CD14-positive monocyte (primary cell): ENCODE measurements around the gene BRD8. TPM values are rescaled to one million over a fixed set of nuclear protein-coding genes. Genes with fewer than 3 reads are reported as not detected.

Source experiments
- DNase-seq, 3 donors: peaks; one replicate each; pipeline ENCODE4 v3.0.0-alpha.2; 2011 to 2022
- H2AFZ ChIP-seq: 2 replicates; pipeline ENCODE4 v1.6.0; 2012; ENCODE audit warnings: mild to moderate bottlenecking, low read depth, low read length, inconsistent platforms; ENCODE audit not compliant: insufficient read depth, poor library complexity, severe bottlenecking
- H3K27ac ChIP-seq, 2 donors: 1 replicate in 1 of 2; 2 replicates in 1 of 2; pipeline ENCODE4 v1.5.1; 2012 to 2013; ENCODE audit warnings: low read length in 2 of 2, control low read depth in 1 of 2, inconsistent platforms in 1 of 2, low read depth in 1 of 2, mild to moderate bottlenecking in 1 of 2
- H3K27me3 ChIP-seq, 2 donors: one replicate each; pipeline versions ENCODE4 v1.6.0 to v1.6.1; 2011 to 2013; ENCODE audit warnings: low read length in 2 of 2; ENCODE audit not compliant: control insufficient read depth in 2 of 2, insufficient read depth in 2 of 2
- H3K36me3 ChIP-seq, 2 donors: replicated peaks in 1 of 2; 1 replicate in 1 of 2; 2 replicates in 1 of 2; pipeline versions ENCODE4 v1.5.1 to v1.6.1; 2012 to 2013; ENCODE audit warnings: low read length in 2 of 2, control low read depth in 1 of 2, inconsistent platforms in 1 of 2, mild to moderate bottlenecking in 1 of 2; ENCODE audit not compliant: insufficient read depth in 2 of 2, control insufficient read depth in 1 of 2
- H3K4me1 ChIP-seq, 2 donors: 1 replicate in 1 of 2; 2 replicates in 1 of 2; pipeline versions ENCODE4 v1.5.1 to v1.6.1; 2012 to 2013; ENCODE audit warnings: low read length in 2 of 2, control low read depth in 1 of 2, inconsistent platforms in 1 of 2, mild to moderate bottlenecking in 1 of 2, moderate library complexity in 1 of 2; ENCODE audit not compliant: insufficient read depth in 2 of 2, control insufficient read depth in 1 of 2
- H3K4me2 ChIP-seq: replicated peaks from 2 replicates; pipeline ENCODE3; 2012; ENCODE audit warnings: low read length, moderate library complexity, mild to moderate bottlenecking; ENCODE audit not compliant: poor library complexity, severe bottlenecking; ENCODE audit errors: extremely low read depth
- H3K4me3 ChIP-seq, 3 experiments: fragments of 200-600 bp in 1 of 3; sonication (generic) in 1 of 3; replicated peaks in 1 of 3; 1 replicate in 2 of 3; 2 replicates in 1 of 3; pipeline ENCODE4 v1.5.1; 2011 to 2013; ENCODE audit warnings: low read length in 3 of 3, mild to moderate bottlenecking in 3 of 3, control low read depth in 2 of 3, low read depth in 2 of 3, inconsistent platforms in 1 of 3, moderate library complexity in 1 of 3
- H3K79me2 ChIP-seq: 2 replicates; pipeline ENCODE4 v1.6.0; 2012; ENCODE audit warnings: mild to moderate bottlenecking, control low read depth, inconsistent platforms, low read length, moderate library complexity; ENCODE audit not compliant: insufficient read depth
- H3K9ac ChIP-seq: 2 replicates; pipeline ENCODE4 v1.6.0; 2017; ENCODE audit warnings: low read length, mild to moderate bottlenecking; ENCODE audit not compliant: insufficient read depth, poor library complexity, severe bottlenecking
- H3K9me3 ChIP-seq, 2 donors: replicated peaks in 1 of 2; 1 replicate in 1 of 2; 2 replicates in 1 of 2; pipeline versions ENCODE4 v1.5.1 to v1.6.1; 2012 to 2013; ENCODE audit warnings: low read length in 2 of 2, control low read depth in 1 of 2; ENCODE audit not compliant: control insufficient read depth in 1 of 2, insufficient read depth in 1 of 2
- H4K20me1 ChIP-seq: 2 replicates; pipeline ENCODE4 v1.6.0; 2012; ENCODE audit warnings: mild to moderate bottlenecking, low read length, control low read depth, moderate library complexity; ENCODE audit not compliant: insufficient read depth
- H3K27ac Mint-ChIP-seq, 7 donors: one replicate each; pipeline ENCODE4 v1.8.0; 2020; ENCODE audit warnings: mild to moderate bottlenecking in 7 of 7, mixed read lengths in 7 of 7, moderate library complexity in 6 of 7, inconsistent platforms in 2 of 7
- H3K27me3 Mint-ChIP-seq, 3 donors: one replicate each; pipeline ENCODE4 v1.8.0; 2021 to 2022; ENCODE audit warnings: low read depth in 3 of 3, mild to moderate bottlenecking in 3 of 3, mixed read lengths in 3 of 3, moderate library complexity in 3 of 3, inconsistent platforms in 1 of 3
- H3K36me3 Mint-ChIP-seq, 2 donors: one replicate each; pipeline ENCODE4 v1.8.0; 2020; ENCODE audit warnings: mixed read lengths in 2 of 2, inconsistent platforms in 1 of 2, mild to moderate bottlenecking in 1 of 2
- H3K4me1 Mint-ChIP-seq: one replicate; pipeline ENCODE4 v1.8.0; 2020; ENCODE audit warnings: mild to moderate bottlenecking, mixed read lengths
- H3K4me3 Mint-ChIP-seq, 2 donors: one replicate each; pipeline ENCODE4 v1.8.0; 2020; ENCODE audit warnings: mild to moderate bottlenecking in 2 of 2, mixed read lengths in 2 of 2, moderate library complexity in 1 of 2
- H3K9me3 Mint-ChIP-seq, 7 donors: one replicate each; pipeline ENCODE4 v1.8.0; 2020 to 2022; ENCODE audit warnings: mixed read lengths in 7 of 7, mild to moderate bottlenecking in 6 of 7, moderate library complexity in 6 of 7, inconsistent platforms in 2 of 7
- CTCF ChIP-seq: fragments of 200-600 bp; IDR thresholded peaks from one replicate; pipeline ENCODE4 v1.8.0; 2022; ENCODE audit warnings: antibody characterized with exemption, mild to moderate bottlenecking
- whole genome bisulfite sequencing: methylation state at CpG from one replicate; pipeline ENCODE4 v1.1.5; 2013; ENCODE audit warnings: missing lambda C conversion rate; ENCODE audit not compliant: insufficient coverage; 5-methylcytosine and 5-hydroxymethylcytosine counted together
- intact Hi-C, 2 donors: fragments of 100-400 bp; cut with micrococcal nuclease; formaldehyde crosslinking; loops; one replicate each; pipeline versions ENCODE4 v1.15.0 to v1.15.1; 2023
- polyA plus RNA-seq, 3 donors: library from polyadenylated mRNA; depleted of rRNA in 1 of 3; unstranded in 2 of 3; stranded (reverse) in 1 of 3; fragments of 300-500 nt in 2 of 3; fragments of >200 nt in 1 of 3; fragmentation: Illumina TruSeq in 2 of 3; gene quantifications; 1 replicate in 2 of 3; 2 replicates in 1 of 3; pipeline ENCODE4 v1.2.3, GENCODE V29; 2012 to 2021

Gene BRD8
- polyA plus RNA-seq, 3 donors, result 9.8 to 19.6 (median 17.6) TPM

GRCh38 chr5:138180841-138181240 lies 2.4 kb upstream of the BRD8 start:
- intact Hi-C loops, result loop anchor here in 1 of 2 donors (10.0 kb wide), 1 partner anchor 234 kb away; no protein-coding TSS in a partner anchor
- TF ChIP-seq CTCF, result no peak
- peaks cover 27 to 31% of the 10 kb centered on the region in 2 donors for H3K4me1 ChIP-seq
- no peak overlapping the region for H3K9ac ChIP-seq
- H3K79me2 ChIP-seq, result peaks cover 53% of the 10 kb centered on the region
- DNase-seq, result no peak
- H3K27me3 ChIP-seq, result no peaks in the 10 kb centered on the region
- no peak overlapping the region for H2AFZ ChIP-seq
- Mint-ChIP-seq H3K4me1 (peaks cover 9% of the 10 kb centered on the region), H3K4me3 (no peak overlapping the region), H3K36me3 (peaks cover 46 to 61% of the 10 kb centered on the region in 2 donors), H3K27ac (peak overlapping the region in 2 of 7 donors; percentile 33 to 88), H3K9me3 (no peaks in the 10 kb centered on the region), H3K27me3 (peaks cover 0 to 2% (median 0%) of the 10 kb centered on the region in 3 donors)
- H3K36me3 ChIP-seq, result peaks cover 39 to 56% of the 10 kb centered on the region in 2 donors
- H3K4me2 ChIP-seq, result no peak overlapping the region
- WGBS, result 100% methylated on average over 3 of the region's 5 CpGs
- no peaks in the 10 kb centered on the region for H3K9me3 ChIP-seq
- no peak overlapping the region for H3K27ac ChIP-seq
- H3K4me3 ChIP-seq, result no peak overlapping the region
- peaks cover 5% of the 10 kb centered on the region for H4K20me1 ChIP-seq

DNA sequence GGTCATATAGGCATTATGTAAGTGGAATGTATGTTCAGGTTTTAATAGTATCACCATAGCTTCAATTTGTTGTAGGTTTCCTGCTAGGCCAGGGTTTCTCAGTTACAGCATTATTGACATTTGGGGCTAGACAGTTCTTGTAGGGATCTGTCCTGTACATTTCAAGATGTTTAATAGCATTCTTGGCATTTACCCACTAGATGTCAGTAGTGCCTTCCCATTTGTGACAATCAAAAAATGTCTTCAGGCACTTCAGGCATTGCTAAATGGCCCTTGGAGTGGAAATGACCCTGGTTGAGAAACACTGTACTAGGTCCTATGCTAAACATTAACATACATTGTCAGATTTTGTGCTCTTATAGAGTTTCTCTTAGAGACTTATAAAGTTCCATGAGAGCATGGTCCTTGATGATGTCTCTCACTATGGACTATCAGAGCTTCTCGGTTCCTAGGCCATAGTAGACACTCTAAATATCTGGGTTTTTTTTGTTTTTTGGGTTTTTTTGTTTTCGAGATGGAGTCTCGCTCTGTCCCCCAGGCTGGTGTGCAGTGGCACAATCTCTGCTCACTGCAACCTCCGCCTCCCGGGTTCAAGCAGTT lies 1.9 kb upstream of the BRD8 start:
- Histone ChIP-seq H2AFZ (no peak overlapping the region), H4K20me1 (peaks cover 5% of the 10 kb centered on the region), H3K9ac (no peak overlapping the region), H3K4me3 (no peak overlapping the region), H3K27me3 (no peaks in the 10 kb centered on the region), H3K9me3 (no peaks in the 10 kb centered on the region), H3K27ac (no peak overlapping the region), H3K4me1 (peaks cover 24 to 28% of the 10 kb centered on the region in 2 donors), H3K36me3 (peaks cover 40 to 55% of the 10 kb centered on the region in 2 donors), H3K79me2 (peaks cover 59% of the 10 kb centered on the region), H3K4me2 (peak overlapping the region; percentile 99)
- peaks cover 0 to 2% (median 0%) of the 10 kb centered on the region in 3 donors for H3K27me3 Mint-ChIP-seq
- peaks cover 4% of the 10 kb centered on the region for H3K4me1 Mint-ChIP-seq
- DNase-seq, result peak; percentile 24 to 54 (median 52)
- H3K4me3 Mint-ChIP-seq, result no peak overlapping the region
- TF ChIP-seq CTCF, result peak; percentile 58
- H3K27ac Mint-ChIP-seq, result peak overlapping the region in 3 of 7 donors; percentile 33 to 88 (median 57)
- no peaks in the 10 kb centered on the region for H3K9me3 Mint-ChIP-seq
- WGBS, result 100% methylated on average over 3 of the region's 5 CpGs
- H3K36me3 Mint-ChIP-seq, result peaks cover 44 to 61% of the 10 kb centered on the region in 2 donors
- intact Hi-C loops, result loop anchor here in 1 of 2 donors (10.0 kb wide), 1 partner anchor 235 kb away; no protein-coding TSS in a partner anchor
